NB4 (cell line): ENCODE measurements around the gene MLXIP.

ENCODE experiments used
- CTCF ChIP-seq: IDR thresholded peaks from one replicate; pipeline ENCODE4 v1.5.1; 2012; ENCODE audit warnings: low read depth, low read length
- MAX ChIP-seq: IDR thresholded peaks from 2 replicates; pipeline ENCODE4 v1.6.1; 2011; ENCODE audit warnings: low read depth, low read length
- POLR2A ChIP-seq: IDR thresholded peaks from 2 replicates; pipeline ENCODE4 v1.6.1; 2011; ENCODE audit warnings: mild to moderate bottlenecking; ENCODE audit not compliant: insufficient read length; ENCODE audit errors: extremely low read depth

- TF ChIP-seq CTCF (no peak), MAX (no peak), POLR2A (no peak)
Measured at GRCh38 chr12:122126342-122126635, 47.7 kb downstream of the MLXIP start.
